ENCODE data around the gene CD82.

Gene CD82

GRCh38 chr11:44611687-44612434 is 46.4 kb downstream of the CD82 start:
- ATAC-seq (ENCODE audit: low read depth) (peak; percentile 61), DNase-seq (ENCODE audit: low spot score in 2 of 2) (peak; percentile 69 to 84)
- no peaks in the 10 kb centered on the region for H3K27me3 Mint-ChIP-seq
- peaks cover 40% of the 10 kb centered on the region for H3K36me3 Mint-ChIP-seq
- H3K4me3 Mint-ChIP-seq = peak overlapping the region; percentile 51
- H3K4me1 Mint-ChIP-seq = peaks cover 82% of the 10 kb centered on the region
- peak overlapping the region; percentile 98 for H3K27ac Mint-ChIP-seq
- H3K9me3 Mint-ChIP-seq = no peaks in the 10 kb centered on the region

- Mint-ChIP-seq H3K9me3 (no peaks in the 10 kb centered on the region), H3K27me3 (no peaks in the 10 kb centered on the region), H3K36me3 (peaks cover 37% of the 10 kb centered on the region), H3K27ac (peak overlapping the region; percentile 98), H3K4me3 (peak overlapping the region; percentile 63), H3K4me1 (peaks cover 77% of the 10 kb centered on the region)
- ATAC-seq (ENCODE audit: low read depth) (no peak), DNase-seq (ENCODE audit: low spot score in 2 of 2) (no peak)
These were observed 47.7 kb downstream of the CD82 start for GRCh38 chr11:44613153-44613552.

- H3K27me3 Mint-ChIP-seq = no peaks in the 10 kb centered on the region
- peaks cover 67% of the 10 kb centered on the region for H3K4me1 Mint-ChIP-seq
- no peak for DNase-seq (ENCODE audit: low spot score in 2 of 2)
- peak overlapping the region; percentile 63 for H3K4me3 Mint-ChIP-seq
- H3K9me3 Mint-ChIP-seq = no peaks in the 10 kb centered on the region
- no peak for ATAC-seq (ENCODE audit: low read depth)
- peaks cover 38% of the 10 kb centered on the region for H3K36me3 Mint-ChIP-seq
- H3K27ac Mint-ChIP-seq = peak overlapping the region; percentile 98
These were observed 48.9 kb downstream of the CD82 start for GRCh38 chr11:44614281-44614775.

- DNase-seq (ENCODE audit: low spot score in 2 of 2) = no peak
- Mint-ChIP-seq H3K4me1 (peaks cover 60% of the 10 kb centered on the region), H3K27me3 (no peaks in the 10 kb centered on the region), H3K9me3 (no peaks in the 10 kb centered on the region), H3K4me3 (no peak overlapping the region), H3K27ac (peak overlapping the region; percentile 98), H3K36me3 (peaks cover 36% of the 10 kb centered on the region)
- ATAC-seq (ENCODE audit: low read depth) = no peak
These were observed 49.7 kb downstream of the CD82 start for GRCh38 chr11:44615041-44615755.

GRCh38 chr11:44615913-44616791 is 50.7 kb downstream of the CD82 start:
- Mint-ChIP-seq H3K9me3 (no peaks in the 10 kb centered on the region), H3K27ac (peak overlapping the region; percentile 98), H3K4me3 (peak overlapping the region; percentile 39), H3K4me1 (peaks cover 61% of the 10 kb centered on the region), H3K36me3 (peaks cover 45% of the 10 kb centered on the region), H3K27me3 (no peaks in the 10 kb centered on the region)
- no peak for DNase-seq (ENCODE audit: low spot score in 2 of 2)
- no peak for ATAC-seq (ENCODE audit: low read depth)

- Mint-ChIP-seq H3K36me3 (peaks cover 50% of the 10 kb centered on the region), H3K9me3 (no peaks in the 10 kb centered on the region), H3K4me3 (no peak overlapping the region), H3K4me1 (peaks cover 59% of the 10 kb centered on the region), H3K27ac (no peak overlapping the region), H3K27me3 (no peaks in the 10 kb centered on the region)
- ATAC-seq (ENCODE audit: low read depth) (no peak), DNase-seq (ENCODE audit: low spot score in 2 of 2) (no peak)
These were observed 52.4 kb downstream of the CD82 start for GRCh38 chr11:44617671-44618461.

- H3K4me3 Mint-ChIP-seq = no peak overlapping the region
These were observed 53.3 kb downstream of the CD82 start for GRCh38 chr11:44618561-44619425.

GRCh38 chr11:44620328-44620725 is 54.9 kb downstream of the CD82 start:
- Mint-ChIP-seq H3K4me3 (no peak overlapping the region), H3K36me3 (peaks cover 34% of the 10 kb centered on the region), H3K4me1 (peaks cover 58% of the 10 kb centered on the region), H3K27me3 (no peaks in the 10 kb centered on the region), H3K9me3 (no peaks in the 10 kb centered on the region), H3K27ac (peak overlapping the region; percentile 76)
- DNase-seq (ENCODE audit: low spot score in 2 of 2) (peak in 1 of 2 donors; percentile 7), ATAC-seq (ENCODE audit: low read depth) (no peak)

More at GRCh38 chr11:44618561-44619425, 53.3 kb downstream of the CD82 start:
- DNase-seq (ENCODE audit: low spot score in 2 of 2) (peak in 1 of 2 donors; percentile 7), ATAC-seq (ENCODE audit: low read depth) (no peak)
- Mint-ChIP-seq H3K27me3 (no peaks in the 10 kb centered on the region), H3K4me1 (peaks cover 60% of the 10 kb centered on the region), H3K36me3 (peaks cover 43% of the 10 kb centered on the region), H3K27ac (peak overlapping the region; percentile 35), H3K9me3 (no peaks in the 10 kb centered on the region)

- DNase-seq (ENCODE audit: low spot score in 2 of 2) (peak; percentile 73 to 81), ATAC-seq (ENCODE audit: low read depth) (peak; percentile 73)
- H3K4me1 Mint-ChIP-seq = peaks cover 56% of the 10 kb centered on the region
- no peaks in the 10 kb centered on the region for H3K27me3 Mint-ChIP-seq
- no peaks in the 10 kb centered on the region for H3K9me3 Mint-ChIP-seq
- no peak overlapping the region for H3K4me3 Mint-ChIP-seq
- peaks cover 27% of the 10 kb centered on the region for H3K36me3 Mint-ChIP-seq
- H3K27ac Mint-ChIP-seq = peak overlapping the region; percentile 76
These were observed 55.7 kb downstream of the CD82 start for GRCh38 chr11:44621140-44621681.

GRCh38 chr11:44621784-44622183 is 56.3 kb downstream of the CD82 start:
- H3K36me3 Mint-ChIP-seq = peaks cover 27% of the 10 kb centered on the region
- H3K27me3 Mint-ChIP-seq = no peaks in the 10 kb centered on the region
- H3K4me1 Mint-ChIP-seq = peaks cover 54% of the 10 kb centered on the region
- peaks cover 3% of the 10 kb centered on the region for H3K9me3 Mint-ChIP-seq
- peak overlapping the region; percentile 36 for H3K27ac Mint-ChIP-seq
- ATAC-seq (ENCODE audit: low read depth) = no peak
- DNase-seq (ENCODE audit: low spot score in 2 of 2) = peak in 1 of 2 donors; percentile 7
- no peak overlapping the region for H3K4me3 Mint-ChIP-seq

GRCh38 chr11:44622190-44622650 is 56.8 kb downstream of the CD82 start:
- Mint-ChIP-seq H3K4me3 (no peak overlapping the region), H3K36me3 (peaks cover 25% of the 10 kb centered on the region), H3K27ac (peak overlapping the region; percentile 36), H3K9me3 (peaks cover 3% of the 10 kb centered on the region), H3K4me1 (peaks cover 52% of the 10 kb centered on the region), H3K27me3 (no peaks in the 10 kb centered on the region)
- peak in 1 of 2 donors; percentile 11 for DNase-seq (ENCODE audit: low spot score in 2 of 2)
- ATAC-seq (ENCODE audit: low read depth) = no peak

- Mint-ChIP-seq H3K4me3 (no peak overlapping the region), H3K36me3 (peaks cover 24% of the 10 kb centered on the region)
These were observed 57.3 kb downstream of the CD82 start for GRCh38 chr11:44622721-44623258.

More at GRCh38 chr11:44622721-44623258, 57.3 kb downstream of the CD82 start:
- peak in 1 of 2 donors; percentile 9 for DNase-seq (ENCODE audit: low spot score in 2 of 2)
- Mint-ChIP-seq H3K27me3 (no peaks in the 10 kb centered on the region), H3K4me1 (peaks cover 51% of the 10 kb centered on the region), H3K27ac (peak overlapping the region; percentile 91), H3K9me3 (peaks cover 3% of the 10 kb centered on the region)
- no peak for ATAC-seq (ENCODE audit: low read depth)

Data from memory B cell (primary cell).